Medulla oblongata (tissue), 1 donor: ENCODE data around the gene BAIAP2L1.
"Not testable (repeated sequence)": the region's sequence is repeated elsewhere in the genome, so short reads cannot be mapped to it uniquely, and the experiment has no call there.

Source experiments
- DNase-seq: peaks from one replicate; pipeline ENCODE4 v3.0.0-alpha.2; 2015; ENCODE audit errors: extremely low spot score

Gene BAIAP2L1

GRCh38 chr7:98321301-98321700 lies 79.6 kb downstream of the BAIAP2L1 start:
- DNase-seq = no peak

- DNase-seq = no peak
These were observed 81.7 kb downstream of the BAIAP2L1 start for GRCh38 chr7:98319176-98319575.

GRCh38 chr7:98317366-98318040 lies 83.4 kb downstream of the BAIAP2L1 start:
- no peak for DNase-seq

GRCh38 chr7:98315994-98316527 lies 84.8 kb downstream of the BAIAP2L1 start:
- DNase-seq = not testable (repeated sequence)

- DNase-seq = no peak
These were observed 85.4 kb downstream of the BAIAP2L1 start for GRCh38 chr7:98315318-98315993.

- DNase-seq = no peak
These were observed 86.4 kb downstream of the BAIAP2L1 start for GRCh38 chr7:98314469-98314868.

- no peak for DNase-seq
These were observed 88.7 kb downstream of the BAIAP2L1 start for GRCh38 chr7:98312201-98312600.

- DNase-seq = no peak
These were observed 91.3 kb downstream of the BAIAP2L1 start for GRCh38 chr7:98309566-98309965.

GRCh38 chr7:98307971-98308466 lies 92.9 kb downstream of the BAIAP2L1 start:
- DNase-seq = no peak

- DNase-seq = no peak
These were observed 94.8 kb downstream of the BAIAP2L1 start for GRCh38 chr7:98305951-98306535.

GRCh38 chr7:98303906-98304305 lies 97.0 kb downstream of the BAIAP2L1 start:
- no peak for DNase-seq

GRCh38 chr7:98303176-98303865 lies 97.6 kb downstream of the BAIAP2L1 start:
- no peak for DNase-seq

GRCh38 chr7:98301693-98302470 lies 99.0 kb downstream of the BAIAP2L1 start:
- DNase-seq = no peak

GRCh38 chr7:98300595-98301372 lies 100.1 kb downstream of the BAIAP2L1 start:
- no peak for DNase-seq

GRCh38 chr7:98297626-98298286 lies 103.1 kb downstream of the BAIAP2L1 start:
- no peak for DNase-seq

GRCh38 chr7:98296833-98297232 lies 104.1 kb downstream of the BAIAP2L1 start:
- no peak for DNase-seq

- DNase-seq = no peak
These were observed 105.3 kb downstream of the BAIAP2L1 start for GRCh38 chr7:98295467-98296192.

GRCh38 chr7:98294798-98295382 lies 106.0 kb downstream of the BAIAP2L1 start:
- no peak for DNase-seq

GRCh38 chr7:98294326-98294725 lies 106.6 kb downstream of the BAIAP2L1 start:
- no peak for DNase-seq
